Glutamatergic neuron (in vitro differentiated cells): ENCODE data around the gene LRRC45. TPM values are rescaled to one million over a fixed set of nuclear protein-coding genes. Genes with fewer than 3 reads are reported as not detected.

Experiments used
- DNase-seq: peaks from one replicate; pipeline ENCODE4 v3.0.0; 2022
- H3K27ac Mint-ChIP-seq: one replicate; pipeline ENCODE4 v1.8.0; 2020; ENCODE audit warnings: mild to moderate bottlenecking, mixed read lengths, inconsistent platforms; ENCODE audit not compliant: unreplicated experiment
- H3K27me3 Mint-ChIP-seq: one replicate; pipeline ENCODE4 v1.8.0; 2020; ENCODE audit warnings: mild to moderate bottlenecking, moderate library complexity, mixed read lengths, inconsistent platforms; ENCODE audit not compliant: unreplicated experiment
- H3K36me3 Mint-ChIP-seq: one replicate; pipeline ENCODE4 v1.8.0; 2020; ENCODE audit warnings: mild to moderate bottlenecking, mixed read lengths, inconsistent platforms; ENCODE audit not compliant: unreplicated experiment
- H3K4me1 Mint-ChIP-seq: one replicate; pipeline ENCODE4 v1.8.0; 2020; ENCODE audit warnings: mild to moderate bottlenecking, low read depth, mixed read lengths, inconsistent platforms; ENCODE audit not compliant: unreplicated experiment
- H3K4me3 Mint-ChIP-seq: one replicate; pipeline ENCODE4 v1.8.0; 2020; ENCODE audit warnings: mild to moderate bottlenecking, mixed read lengths, inconsistent platforms; ENCODE audit not compliant: unreplicated experiment
- H3K9me3 Mint-ChIP-seq: one replicate; pipeline ENCODE4 v1.8.0; 2020; ENCODE audit warnings: mild to moderate bottlenecking, moderate library complexity, mixed read lengths, inconsistent platforms; ENCODE audit not compliant: unreplicated experiment
- total RNA-seq: library from RNA; stranded (reverse); fragmentation: NEBNext Ultra II Directional; extraction: Animal tissue kit (Norgen Biotek cat#: 25700); gene quantifications from one replicate; pipeline ENCODE4 v1.2.1, GENCODE V29; 2021; ENCODE audit not compliant: unreplicated experiment
- TF ChIP-seq, protein P1 (sequence below): fragments of 200-600 bp; sonication (generic); IDR thresholded peaks from one replicate; pipeline ENCODE4 v1.5.0; 2021; ENCODE audit not compliant: partially characterized antibody, unreplicated experiment

The LRRC45 gene
- total RNA-seq, 1 donor from 2014 or later: 29.6 TPM

DNA sequence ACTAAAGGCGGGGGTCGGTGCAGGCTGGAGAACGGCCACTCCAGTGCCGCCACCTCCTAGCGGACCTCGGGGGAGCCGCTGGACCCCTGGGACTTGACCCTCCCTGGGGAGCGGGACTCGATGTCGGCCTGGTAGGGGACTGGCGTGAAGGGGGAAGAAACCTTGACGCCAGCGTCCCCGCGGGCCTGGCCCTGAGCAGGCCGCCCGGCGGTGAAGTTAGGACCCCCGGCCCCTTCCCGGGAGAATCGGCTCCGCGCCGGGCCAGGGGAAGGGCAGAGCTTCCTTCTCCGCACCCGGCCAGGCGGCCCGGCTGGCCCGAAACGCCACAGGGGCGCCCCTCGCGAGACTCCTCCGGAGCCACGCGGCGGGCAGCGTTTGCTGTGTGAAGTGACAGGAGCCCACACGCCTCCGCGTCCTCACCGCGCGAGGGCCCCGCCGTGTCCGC lies 42.1 kb downstream of the LRRC45 start:
- H3K9me3 Mint-ChIP-seq: peaks cover 3% of the 10 kb centered on the region
- peaks cover 10% of the 10 kb centered on the region for H3K27me3 Mint-ChIP-seq
- H3K4me1 Mint-ChIP-seq: no peaks in the 10 kb centered on the region
- DNase-seq: no peak
- peak overlapping the region; percentile 20 for H3K4me3 Mint-ChIP-seq
- TF ChIP-seq, protein P1, sequence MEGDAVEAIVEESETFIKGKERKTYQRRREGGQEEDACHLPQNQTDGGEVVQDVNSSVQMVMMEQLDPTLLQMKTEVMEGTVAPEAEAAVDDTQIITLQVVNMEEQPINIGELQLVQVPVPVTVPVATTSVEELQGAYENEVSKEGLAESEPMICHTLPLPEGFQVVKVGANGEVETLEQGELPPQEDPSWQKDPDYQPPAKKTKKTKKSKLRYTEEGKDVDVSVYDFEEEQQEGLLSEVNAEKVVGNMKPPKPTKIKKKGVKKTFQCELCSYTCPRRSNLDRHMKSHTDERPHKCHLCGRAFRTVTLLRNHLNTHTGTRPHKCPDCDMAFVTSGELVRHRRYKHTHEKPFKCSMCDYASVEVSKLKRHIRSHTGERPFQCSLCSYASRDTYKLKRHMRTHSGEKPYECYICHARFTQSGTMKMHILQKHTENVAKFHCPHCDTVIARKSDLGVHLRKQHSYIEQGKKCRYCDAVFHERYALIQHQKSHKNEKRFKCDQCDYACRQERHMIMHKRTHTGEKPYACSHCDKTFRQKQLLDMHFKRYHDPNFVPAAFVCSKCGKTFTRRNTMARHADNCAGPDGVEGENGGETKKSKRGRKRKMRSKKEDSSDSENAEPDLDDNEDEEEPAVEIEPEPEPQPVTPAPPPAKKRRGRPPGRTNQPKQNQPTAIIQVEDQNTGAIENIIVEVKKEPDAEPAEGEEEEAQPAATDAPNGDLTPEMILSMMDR: no peak
- no peaks in the 10 kb centered on the region for H3K36me3 Mint-ChIP-seq
- H3K27ac Mint-ChIP-seq: no peak overlapping the region

DNA sequence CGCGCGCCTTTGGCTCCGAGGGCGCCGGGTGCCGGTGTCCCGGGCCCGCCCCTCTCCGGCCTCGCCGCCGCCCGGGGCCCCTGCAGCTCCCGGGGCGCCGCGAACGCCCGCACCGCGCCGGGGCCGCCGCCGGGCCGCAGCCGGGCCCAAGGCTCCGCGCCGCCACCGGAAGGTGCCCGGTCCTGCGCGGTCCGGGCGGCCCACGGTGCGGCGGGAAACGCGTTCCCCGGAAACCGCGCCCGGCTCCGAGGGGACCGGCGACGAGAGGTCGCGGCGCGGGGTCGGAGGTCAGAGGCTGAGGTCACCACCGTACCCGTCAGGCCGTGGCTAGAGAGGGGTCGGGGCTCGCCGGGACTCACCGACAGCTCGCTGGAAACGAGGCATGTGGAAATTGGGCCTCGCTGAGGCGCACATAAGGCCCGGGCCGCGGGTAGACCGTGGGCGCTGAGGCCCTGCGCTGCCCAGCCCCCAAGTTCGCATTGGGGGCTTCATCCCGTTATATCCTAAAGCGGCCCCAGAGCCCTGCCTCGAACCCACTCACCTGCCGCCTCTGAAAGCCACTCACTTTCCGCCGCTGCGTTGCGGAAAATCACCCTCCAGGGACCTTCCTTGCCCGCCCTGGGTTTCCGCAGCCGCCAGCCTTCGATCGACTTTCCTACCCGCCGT lies 42.7 kb downstream of the LRRC45 start, which contains the start of gene DUS1L:
Gene DUS1L, minus strand, starts transcription at position 167 of the 666 bp plus-strand sequence. CDS start 745 bp downstream, outside the sequence.
- Mint-ChIP-seq H3K36me3 (no peaks in the 10 kb centered on the region), H3K27ac (peak within 1 kb of the TSS; percentile 55)

DNA sequence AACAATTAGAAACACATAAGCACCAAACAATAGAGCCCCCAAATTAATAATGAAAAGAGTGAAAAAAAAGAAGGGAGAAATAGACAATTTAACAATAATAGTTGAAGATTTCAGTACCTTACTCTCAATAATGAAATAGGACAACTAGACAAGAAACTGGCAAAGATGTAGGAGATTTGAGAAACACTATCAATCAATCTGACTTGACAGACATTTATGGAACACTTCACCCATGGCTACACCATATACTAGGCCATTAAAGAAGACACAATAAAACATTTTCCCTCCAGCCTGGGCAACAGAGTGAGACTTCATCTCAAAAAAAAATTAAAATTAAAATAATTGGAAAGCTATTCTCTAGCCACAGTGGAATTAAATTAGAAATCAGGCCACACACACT lies 47.5 kb downstream of the LRRC45 start:
- Mint-ChIP-seq H3K9me3 (peaks cover 3% of the 10 kb centered on the region), H3K36me3 (no peaks in the 10 kb centered on the region), H3K27me3 (peaks cover 13% of the 10 kb centered on the region), H3K4me3 (no peak overlapping the region), H3K4me1 (no peaks in the 10 kb centered on the region), H3K27ac (no peak overlapping the region)
- DNase-seq: no peak
- TF ChIP-seq, protein P1: no peak

More for the DNA sequence above, 42.7 kb downstream of the LRRC45 start, which contains the start of gene DUS1L:
- peaks cover 3% of the 10 kb centered on the region for H3K9me3 Mint-ChIP-seq
- DNase-seq: peak; percentile 83
- TF ChIP-seq, protein P1: no peak
- H3K4me3 Mint-ChIP-seq: peak within 1 kb of the TSS; percentile 87
- H3K27me3 Mint-ChIP-seq: peaks cover 10% of the 10 kb centered on the region
- no peaks in the 10 kb centered on the region for H3K4me1 Mint-ChIP-seq

DNA sequence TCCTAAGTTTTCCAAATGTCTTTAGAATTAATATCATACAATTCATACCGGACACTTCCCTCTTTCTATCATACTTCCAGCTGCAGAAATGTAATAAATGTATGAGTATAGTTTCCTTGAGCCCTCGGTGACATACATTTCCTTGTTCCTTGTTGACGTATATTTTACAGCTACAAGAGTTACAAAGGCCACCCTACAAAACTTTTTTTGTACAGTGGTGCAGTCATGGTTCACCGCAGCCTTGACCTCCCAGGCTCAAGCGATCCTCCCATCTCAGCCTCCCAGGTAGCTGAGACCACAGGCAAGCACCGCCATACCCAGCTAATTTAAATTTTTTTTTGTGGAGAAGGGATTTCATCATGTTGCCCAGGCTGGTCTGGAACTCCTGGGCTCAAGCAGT lies 49.7 kb downstream of the LRRC45 start:
- Mint-ChIP-seq H3K27me3 (peaks cover 3% of the 10 kb centered on the region), H3K36me3 (no peaks in the 10 kb centered on the region), H3K4me1 (no peaks in the 10 kb centered on the region), H3K4me3 (no peak overlapping the region), H3K27ac (no peak overlapping the region), H3K9me3 (no peaks in the 10 kb centered on the region)
- TF ChIP-seq, protein P1: no peak
- DNase-seq: no peak

DNA sequence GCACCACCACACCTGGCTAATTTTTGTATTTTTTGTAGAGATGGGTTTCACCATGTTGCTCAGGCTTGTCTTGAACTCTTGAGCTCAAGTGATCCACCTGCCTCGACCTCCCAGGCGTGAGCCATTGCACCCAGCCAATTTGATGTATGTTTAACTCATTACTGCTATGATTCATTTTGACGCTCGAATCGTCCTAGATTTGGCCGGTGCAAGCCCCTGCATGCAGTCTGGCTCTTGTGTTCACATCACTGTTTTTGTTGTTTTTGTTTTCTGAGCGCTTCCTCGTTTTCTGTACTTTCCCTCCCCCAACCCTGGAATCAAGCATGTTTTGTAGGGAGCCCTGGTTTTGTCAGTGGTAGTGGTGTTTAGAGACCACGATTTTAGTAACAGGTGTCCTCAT lies 50.3 kb downstream of the LRRC45 start:
- Mint-ChIP-seq H3K4me1 (no peaks in the 10 kb centered on the region), H3K27me3 (peaks cover 5% of the 10 kb centered on the region), H3K9me3 (peaks cover 3% of the 10 kb centered on the region), H3K4me3 (no peak overlapping the region), H3K27ac (no peak overlapping the region), H3K36me3 (no peaks in the 10 kb centered on the region)
- no peak for DNase-seq
- TF ChIP-seq, protein P1: no peak
